ENCODE results near the gene APOC4. TPM values are rescaled to one million over a fixed set of nuclear protein-coding genes. Genes with fewer than 3 reads are reported as not detected.

APOC4 gene
- polyA plus RNA-seq, 1 donor = not detected

- Histone ChIP-seq H3K4me1 (ENCODE audit: control insufficient read depth, insufficient read depth, low read length) (peaks cover 13% of the 10 kb centered on the region), H3K27ac (ENCODE audit: low read length) (no peak overlapping the region), H3K9me3 (ENCODE audit: control insufficient read depth, low read depth, low read length) (no peaks in the 10 kb centered on the region), H3K36me3 (ENCODE audit: control insufficient read depth, insufficient read depth, low read length) (peaks cover 12% of the 10 kb centered on the region), H3K27me3 (ENCODE audit: control insufficient read depth, insufficient read depth, low read length) (no peaks in the 10 kb centered on the region), H3K4me3 (ENCODE audit: low read length) (no peak overlapping the region)
- WGBS (ENCODE audit: insufficient coverage, low lambda C conversion rate) = no CpG with 5 or more reads among the region's 5 CpGs
- DNase-seq = no peak
Measured at GRCh38 chr19:44948237-44948636, 6.2 kb downstream of the APOC4 start.

GRCh38 chr19:44948763-44949374 lies 6.8 kb downstream of the APOC4 start:
- no CpG with 5 or more reads among the region's 5 CpGs for whole genome bisulfite sequencing (ENCODE audit: insufficient coverage, low lambda C conversion rate)
- Histone ChIP-seq H3K27me3 (ENCODE audit: control insufficient read depth, insufficient read depth, low read length) (no peaks in the 10 kb centered on the region), H3K4me3 (ENCODE audit: low read length) (no peak overlapping the region), H3K9me3 (ENCODE audit: control insufficient read depth, low read depth, low read length) (no peaks in the 10 kb centered on the region), H3K4me1 (ENCODE audit: control insufficient read depth, insufficient read depth, low read length) (peaks cover 15% of the 10 kb centered on the region), H3K27ac (ENCODE audit: low read length) (no peak overlapping the region), H3K36me3 (ENCODE audit: control insufficient read depth, insufficient read depth, low read length) (peaks cover 12% of the 10 kb centered on the region)
- no peak for DNase-seq

- no CpG with 5 or more reads among the region's 9 CpGs for WGBS (ENCODE audit: insufficient coverage, low lambda C conversion rate)
- H3K4me3 ChIP-seq (ENCODE audit: low read length) = no peak overlapping the region
- DNase-seq = no peak
- H3K4me1 ChIP-seq (ENCODE audit: control insufficient read depth, insufficient read depth, low read length) = peaks cover 15% of the 10 kb centered on the region
- no peak overlapping the region for H3K27ac ChIP-seq (ENCODE audit: low read length)
- peaks cover 12% of the 10 kb centered on the region for H3K36me3 ChIP-seq (ENCODE audit: control insufficient read depth, insufficient read depth, low read length)
- H3K9me3 ChIP-seq (ENCODE audit: control insufficient read depth, low read depth, low read length) = no peaks in the 10 kb centered on the region
- no peaks in the 10 kb centered on the region for H3K27me3 ChIP-seq (ENCODE audit: control insufficient read depth, insufficient read depth, low read length)
Measured at GRCh38 chr19:44949550-44949949, 7.5 kb downstream of the APOC4 start.

- no CpG with 5 or more reads among the region's 13 CpGs for WGBS (ENCODE audit: insufficient coverage, low lambda C conversion rate)
- H3K27ac ChIP-seq (ENCODE audit: low read length) = no peak overlapping the region
- H3K27me3 ChIP-seq (ENCODE audit: control insufficient read depth, insufficient read depth, low read length) = no peaks in the 10 kb centered on the region
- no peaks in the 10 kb centered on the region for H3K9me3 ChIP-seq (ENCODE audit: control insufficient read depth, low read depth, low read length)
- no peak overlapping the region for H3K4me3 ChIP-seq (ENCODE audit: low read length)
- DNase-seq = peak; percentile 55 to 61
- peaks cover 12% of the 10 kb centered on the region for H3K36me3 ChIP-seq (ENCODE audit: control insufficient read depth, insufficient read depth, low read length)
- peaks cover 15% of the 10 kb centered on the region for H3K4me1 ChIP-seq (ENCODE audit: control insufficient read depth, insufficient read depth, low read length)
Measured at GRCh38 chr19:44951179-44952159, 9.4 kb downstream of the APOC4 start.

- H3K27ac ChIP-seq (ENCODE audit: low read length) = peak overlapping the region; percentile 94
- peaks cover 13% of the 10 kb centered on the region for H3K36me3 ChIP-seq (ENCODE audit: control insufficient read depth, insufficient read depth, low read length)
- no peaks in the 10 kb centered on the region for H3K27me3 ChIP-seq (ENCODE audit: control insufficient read depth, insufficient read depth, low read length)
- H3K4me1 ChIP-seq (ENCODE audit: control insufficient read depth, insufficient read depth, low read length) = peaks cover 18% of the 10 kb centered on the region
- no CpG with 5 or more reads among the region's 13 CpGs for WGBS (ENCODE audit: insufficient coverage, low lambda C conversion rate)
- DNase-seq = no peak
- peak overlapping the region; percentile 99 for H3K4me3 ChIP-seq (ENCODE audit: low read length)
- no peaks in the 10 kb centered on the region for H3K9me3 ChIP-seq (ENCODE audit: control insufficient read depth, low read depth, low read length)
Measured at GRCh38 chr19:44954278-44954648, 12.2 kb downstream of the APOC4 start.

GRCh38 chr19:44954649-44955504 lies 12.8 kb downstream of the APOC4 start, which contains the start of gene CLPTM1:
Gene CLPTM1 (plus strand): TSS chr19:44955380. CDS start chr19:44955396, 16 bp downstream.
- DNase-seq = peak; percentile 97 to 99
- WGBS (ENCODE audit: insufficient coverage, low lambda C conversion rate) = no CpG with 5 or more reads among the region's 65 CpGs
- H3K9me3 ChIP-seq (ENCODE audit: control insufficient read depth, low read depth, low read length) = no peaks in the 10 kb centered on the region
- H3K27ac ChIP-seq (ENCODE audit: low read length) = peak within 1 kb of the TSS; percentile 94
- peaks cover 10% of the 10 kb centered on the region for H3K36me3 ChIP-seq (ENCODE audit: control insufficient read depth, insufficient read depth, low read length)
- H3K4me1 ChIP-seq (ENCODE audit: control insufficient read depth, insufficient read depth, low read length) = peaks cover 18% of the 10 kb centered on the region
- H3K27me3 ChIP-seq (ENCODE audit: control insufficient read depth, insufficient read depth, low read length) = no peaks in the 10 kb centered on the region
- peak within 1 kb of the TSS; percentile 99 for H3K4me3 ChIP-seq (ENCODE audit: low read length)

- peak overlapping the region; percentile 43 for H3K27ac ChIP-seq (ENCODE audit: low read length)
- no CpG with 5 or more reads among the region's 40 CpGs for WGBS (ENCODE audit: insufficient coverage, low lambda C conversion rate)
- H3K4me1 ChIP-seq (ENCODE audit: control insufficient read depth, insufficient read depth, low read length) = peaks cover 18% of the 10 kb centered on the region
- no peaks in the 10 kb centered on the region for H3K27me3 ChIP-seq (ENCODE audit: control insufficient read depth, insufficient read depth, low read length)
- H3K9me3 ChIP-seq (ENCODE audit: control insufficient read depth, low read depth, low read length) = no peaks in the 10 kb centered on the region
- DNase-seq = no peak
- H3K4me3 ChIP-seq (ENCODE audit: low read length) = peak overlapping the region; percentile 99
- H3K36me3 ChIP-seq (ENCODE audit: control insufficient read depth, insufficient read depth, low read length) = peaks cover 8% of the 10 kb centered on the region
Measured at GRCh38 chr19:44955505-44956439, 13.7 kb downstream of the APOC4 start.

- Histone ChIP-seq H3K4me1 (ENCODE audit: control insufficient read depth, insufficient read depth, low read length) (peaks cover 18% of the 10 kb centered on the region), H3K27me3 (ENCODE audit: control insufficient read depth, insufficient read depth, low read length) (no peaks in the 10 kb centered on the region)
Measured at GRCh38 chr19:44957526-44957925, 15.5 kb downstream of the APOC4 start.

GRCh38 chr19:44958090-44958489 lies 16.1 kb downstream of the APOC4 start:
- no peak for DNase-seq
- Histone ChIP-seq H3K36me3 (ENCODE audit: control insufficient read depth, insufficient read depth, low read length) (peaks cover 25% of the 10 kb centered on the region), H3K27me3 (ENCODE audit: control insufficient read depth, insufficient read depth, low read length) (no peaks in the 10 kb centered on the region), H3K27ac (ENCODE audit: low read length) (no peak overlapping the region), H3K4me3 (ENCODE audit: low read length) (no peak overlapping the region), H3K9me3 (ENCODE audit: control insufficient read depth, low read depth, low read length) (no peaks in the 10 kb centered on the region), H3K4me1 (ENCODE audit: control insufficient read depth, insufficient read depth, low read length) (peaks cover 18% of the 10 kb centered on the region)
- WGBS (ENCODE audit: insufficient coverage, low lambda C conversion rate) = 70% methylated on average over 2 of the region's 9 CpGs

More at GRCh38 chr19:44957526-44957925, 15.5 kb downstream of the APOC4 start:
- Histone ChIP-seq H3K4me3 (ENCODE audit: low read length) (no peak overlapping the region), H3K36me3 (ENCODE audit: control insufficient read depth, insufficient read depth, low read length) (peaks cover 24% of the 10 kb centered on the region), H3K9me3 (ENCODE audit: control insufficient read depth, low read depth, low read length) (no peaks in the 10 kb centered on the region), H3K27ac (ENCODE audit: low read length) (no peak overlapping the region)
- DNase-seq = no peak
- WGBS (ENCODE audit: insufficient coverage, low lambda C conversion rate) = no CpG with 5 or more reads among the region's 7 CpGs
